H9 (cell line): ENCODE data around the gene FAF1. TPM values are rescaled to one million over a fixed set of nuclear protein-coding genes. Genes with fewer than 3 reads are reported as not detected.

Experiments
- DNase-seq: peaks from one replicate; pipeline ENCODE4 v3.0.0-alpha.2; 2017
- H2AFZ ChIP-seq: one replicate; pipeline ENCODE4 v1.6.1; 2013; ENCODE audit warnings: mild to moderate bottlenecking, low read length, control low read depth, moderate library complexity
- H2AK5ac ChIP-seq: 2 replicates; pipeline ENCODE4 v1.6.1; 2013; ENCODE audit warnings: low read length, control low read depth, mixed read lengths; ENCODE audit not compliant: insufficient read length
- H2BK120ac ChIP-seq: one replicate; pipeline ENCODE4 v1.6.1; 2013; ENCODE audit warnings: low read depth, mild to moderate bottlenecking, low read length, control low read depth, inconsistent platforms; ENCODE audit not compliant: poor library complexity, severe bottlenecking
- H2BK12ac ChIP-seq: 2 replicates; pipeline ENCODE4 v1.6.1; 2013; ENCODE audit warnings: low read length, control low read depth, mixed read lengths, low read depth; ENCODE audit not compliant: insufficient read length
- H2BK15ac ChIP-seq: 2 replicates; pipeline ENCODE4 v1.6.1; 2013; ENCODE audit warnings: low read depth, low read length, control low read depth
- H2BK20ac ChIP-seq: one replicate; pipeline ENCODE4 v1.6.1; 2013; ENCODE audit warnings: low read depth, mild to moderate bottlenecking, low read length, control low read depth, inconsistent platforms; ENCODE audit not compliant: poor library complexity, severe bottlenecking
- H2BK5ac ChIP-seq: 2 replicates; pipeline ENCODE4 v1.6.1; 2013; ENCODE audit warnings: low read length, control low read depth, mixed read lengths; ENCODE audit not compliant: insufficient read length
- H3K14ac ChIP-seq: 2 replicates; pipeline ENCODE4 v1.6.1; 2013; ENCODE audit warnings: low read length, control low read depth; ENCODE audit not compliant: insufficient read depth
- H3K18ac ChIP-seq: 2 replicates; pipeline ENCODE4 v1.6.1; 2013; ENCODE audit warnings: low read depth, mild to moderate bottlenecking, mixed read lengths, low read length, control low read depth; ENCODE audit not compliant: insufficient read length
- H3K23ac ChIP-seq: 2 replicates; pipeline ENCODE4 v1.6.1; 2013; ENCODE audit warnings: low read length, control low read depth, mixed read lengths, low read depth; ENCODE audit not compliant: insufficient read length
- H3K23me2 ChIP-seq: 2 replicates; pipeline ENCODE4 v1.6.1; 2013; ENCODE audit warnings: low read depth, mild to moderate bottlenecking, mixed read lengths, low read length, control low read depth; ENCODE audit not compliant: insufficient read length, poor library complexity, severe bottlenecking
- H3K27ac ChIP-seq: 2 replicates; pipeline ENCODE4 v1.5.1; 2013; ENCODE audit warnings: low read length, control low read depth, mixed read lengths, low read depth; ENCODE audit not compliant: insufficient read length
- H3K27me3 ChIP-seq: 2 replicates; pipeline ENCODE4 v1.6.1; 2013; ENCODE audit warnings: low read length, control low read depth, inconsistent platforms; ENCODE audit not compliant: insufficient read depth
- H3K4ac ChIP-seq: 2 replicates; pipeline ENCODE4 v1.6.1; 2013; ENCODE audit warnings: low read depth, mild to moderate bottlenecking, control low read depth, inconsistent platforms, low read length, moderate library complexity
- H3K4me1 ChIP-seq: 2 replicates; pipeline ENCODE4 v1.6.1; 2013; ENCODE audit warnings: low read length, control low read depth, inconsistent platforms; ENCODE audit not compliant: insufficient read depth
- H3K4me2 ChIP-seq: 2 replicates; pipeline ENCODE4 v1.6.1; 2013; ENCODE audit warnings: low read length, control low read depth, mixed read lengths; ENCODE audit not compliant: insufficient read length, insufficient read depth
- H3K56ac ChIP-seq: 2 replicates; pipeline ENCODE4 v1.6.1; 2013; ENCODE audit warnings: low read depth, mild to moderate bottlenecking, mixed read lengths, low read length, control low read depth; ENCODE audit not compliant: insufficient read length
- H3K79me1 ChIP-seq: 2 replicates; pipeline ENCODE4 v1.6.1; 2013; ENCODE audit warnings: low read depth, mild to moderate bottlenecking, moderate library complexity, low read length, control low read depth, inconsistent platforms; ENCODE audit not compliant: insufficient read depth, poor library complexity, severe bottlenecking
- H3K79me2 ChIP-seq: 2 replicates; pipeline ENCODE4 v1.6.1; 2013; ENCODE audit warnings: low read length, control low read depth, inconsistent platforms; ENCODE audit not compliant: insufficient read depth
- H3K9ac ChIP-seq: 2 replicates; pipeline ENCODE4 v1.6.1; 2013; ENCODE audit warnings: low read length, control low read depth, mixed read lengths; ENCODE audit not compliant: insufficient read length; ENCODE audit errors: extremely low read depth
- H3K9me3 ChIP-seq: one replicate; pipeline ENCODE4 v1.6.1; 2013; ENCODE audit warnings: low read depth, low read length, inconsistent platforms; ENCODE audit not compliant: control insufficient read depth
- H3T11ph ChIP-seq: one replicate; pipeline ENCODE4 v1.6.1; 2013; ENCODE audit warnings: mild to moderate bottlenecking, low read length, control low read depth, inconsistent platforms
- H4K20me1 ChIP-seq: one replicate; pipeline ENCODE4 v1.6.1; 2013; ENCODE audit not compliant: control insufficient read depth, insufficient read length, insufficient read depth
- H4K5ac ChIP-seq: 2 replicates; pipeline ENCODE4 v1.6.1; 2013; ENCODE audit warnings: low read depth, mild to moderate bottlenecking, mixed read lengths, low read length, control low read depth; ENCODE audit not compliant: insufficient read length
- H4K8ac ChIP-seq: replicated peaks from 2 replicates; pipeline ENCODE4 v1.6.1; 2013; ENCODE audit warnings: low read length, control low read depth, mixed read lengths, low read depth; ENCODE audit not compliant: insufficient read length
- H4K91ac ChIP-seq: 2 replicates; pipeline ENCODE4 v1.6.1; 2013; ENCODE audit warnings: low read depth, mild to moderate bottlenecking, moderate library complexity, mixed read lengths, low read length, control low read depth; ENCODE audit not compliant: insufficient read length
- H3K27ac Mint-ChIP-seq, 3 experiments: 2 replicates in 2 of 3; 3 replicates in 1 of 3; pipeline ENCODE4 v1.8.0; 2020 to 2021; ENCODE audit warnings: mixed read lengths in 3 of 3, mild to moderate bottlenecking in 1 of 3, moderate library complexity in 1 of 3
- H3K27me3 Mint-ChIP-seq: 2 replicates; pipeline ENCODE4 v1.8.0; 2021; ENCODE audit warnings: low read depth, mild to moderate bottlenecking, moderate library complexity, mixed read lengths
- H3K36me3 Mint-ChIP-seq, 3 experiments: 2 replicates in 2 of 3; 3 replicates in 1 of 3; pipeline ENCODE4 v1.8.0; 2020 to 2021; ENCODE audit warnings: low read depth in 3 of 3, mixed read lengths in 3 of 3; ENCODE audit not compliant: insufficient read depth in 1 of 3
- H3K4me1 Mint-ChIP-seq, 2 experiments: 2 replicates each; pipeline ENCODE4 v1.8.0; 2020; ENCODE audit warnings: mixed read lengths in 2 of 2
- H3K4me3 Mint-ChIP-seq, 2 experiments: 2 replicates in 1 of 2; 3 replicates in 1 of 2; pipeline ENCODE4 v1.8.0; 2020 to 2021; ENCODE audit warnings: mild to moderate bottlenecking in 2 of 2, mixed read lengths in 2 of 2, moderate library complexity in 1 of 2
- H3K9me3 Mint-ChIP-seq, 2 experiments: 2 replicates in 1 of 2; 3 replicates in 1 of 2; pipeline ENCODE4 v1.8.0; 2020; ENCODE audit warnings: mild to moderate bottlenecking in 2 of 2, mixed read lengths in 2 of 2, moderate library complexity in 1 of 2
- CTCF ChIP-seq: fragments of 200-600 bp; sonication (generic); conservative IDR thresholded peaks from 3 replicates; pipeline ENCODE4 v1.8.0; 2021; ENCODE audit warnings: antibody characterized with exemption, mild to moderate bottlenecking
- WGBS: extraction: QIAGEN DNeasy Blood & Tissue Kit; methylation state at CpG from one replicate; pipeline ENCODE4 v1.1.7; 2013; ENCODE audit warnings: missing lambda C conversion rate, low lambda C conversion rate, mixed read lengths; ENCODE audit not compliant: insufficient read length; ENCODE audit errors: extremely low coverage; 5-methylcytosine and 5-hydroxymethylcytosine counted together
- total RNA-seq: library from RNA; stranded (reverse); gene quantifications from 2 replicates; pipeline ENCODE4 v1.2.1, GENCODE V29; 2021

The FAF1 gene
- total RNA-seq, 1 experiment from 2014 or later: 60.8 TPM

- Histone ChIP-seq H4K91ac (no peak overlapping the region), H3K18ac (no peak overlapping the region), H3K79me1 (no peaks in the 10 kb centered on the region), H3K4ac (no peak overlapping the region), H2BK5ac (no peak overlapping the region), H2AK5ac (no peak overlapping the region), H4K20me1 (no peaks in the 10 kb centered on the region), H3K4me1 (no peaks in the 10 kb centered on the region), H3K23me2 (no peaks in the 10 kb centered on the region), H4K8ac (no peak overlapping the region), H3K79me2 (no peaks in the 10 kb centered on the region), H2BK12ac (no peak overlapping the region), H3K4me2 (no peak overlapping the region), H3T11ph (no peak overlapping the region), H2BK20ac (no peak overlapping the region), H2BK15ac (no peak overlapping the region), H3K9ac (no peak overlapping the region), H4K5ac (no peak overlapping the region), H3K23ac (no peak overlapping the region), H3K56ac (no peak overlapping the region), H3K27ac (no peak overlapping the region), H3K27me3 (no peaks in the 10 kb centered on the region), H3K9me3 (no peaks in the 10 kb centered on the region), H3K14ac (no peak overlapping the region), H2AFZ (no peak overlapping the region), H2BK120ac (no peak overlapping the region)
- Mint-ChIP-seq H3K9me3 (peaks cover 17 to 19% of the 10 kb centered on the region in 2 experiments), H3K36me3 (peaks cover 18 to 25% (median 19%) of the 10 kb centered on the region in 3 experiments), H3K4me1 (no peaks in the 10 kb centered on the region), H3K27ac (no peak overlapping the region), H3K4me3 (no peak overlapping the region), H3K27me3 (no peaks in the 10 kb centered on the region)
- no CpG with 5 or more reads among the region's 2 CpGs for WGBS
- DNase-seq: no peak
- no peak for TF ChIP-seq CTCF
Measured at GRCh38 chr1:50493710-50494109, 466.4 kb downstream of the FAF1 start.
